Glutamatergic neuron (in vitro differentiated cells): ENCODE measurements around the gene BCAR1. TPM values are rescaled to one million over a fixed set of nuclear protein-coding genes. Genes with fewer than 3 reads are reported as not detected.

Experiments used
- DNase-seq: peaks from one replicate; pipeline ENCODE4 v3.0.0; 2022
- H3K27ac Mint-ChIP-seq: one replicate; pipeline ENCODE4 v1.8.0; 2020; ENCODE audit warnings: mild to moderate bottlenecking, mixed read lengths, inconsistent platforms; ENCODE audit not compliant: unreplicated experiment
- H3K27me3 Mint-ChIP-seq: one replicate; pipeline ENCODE4 v1.8.0; 2020; ENCODE audit warnings: mild to moderate bottlenecking, moderate library complexity, mixed read lengths, inconsistent platforms; ENCODE audit not compliant: unreplicated experiment
- H3K36me3 Mint-ChIP-seq: one replicate; pipeline ENCODE4 v1.8.0; 2020; ENCODE audit warnings: mild to moderate bottlenecking, mixed read lengths, inconsistent platforms; ENCODE audit not compliant: unreplicated experiment
- H3K4me1 Mint-ChIP-seq: one replicate; pipeline ENCODE4 v1.8.0; 2020; ENCODE audit warnings: mild to moderate bottlenecking, low read depth, mixed read lengths, inconsistent platforms; ENCODE audit not compliant: unreplicated experiment
- H3K4me3 Mint-ChIP-seq: one replicate; pipeline ENCODE4 v1.8.0; 2020; ENCODE audit warnings: mild to moderate bottlenecking, mixed read lengths, inconsistent platforms; ENCODE audit not compliant: unreplicated experiment
- H3K9me3 Mint-ChIP-seq: one replicate; pipeline ENCODE4 v1.8.0; 2020; ENCODE audit warnings: mild to moderate bottlenecking, moderate library complexity, mixed read lengths, inconsistent platforms; ENCODE audit not compliant: unreplicated experiment
- CTCF ChIP-seq: fragments of 200-600 bp; sonication (generic); IDR thresholded peaks from one replicate; pipeline ENCODE4 v1.5.0; 2021; ENCODE audit not compliant: partially characterized antibody, unreplicated experiment
- total RNA-seq: library from RNA; stranded (reverse); fragmentation: NEBNext Ultra II Directional; extraction: Animal tissue kit (Norgen Biotek cat#: 25700); gene quantifications from one replicate; pipeline ENCODE4 v1.2.1, GENCODE V29; 2021; ENCODE audit not compliant: unreplicated experiment

Gene BCAR1
- total RNA-seq, 1 donor from 2014 or later: 212 TPM

GRCh38 chr16:75192606-75193264, 58.7 kb downstream of the BCAR1 start:
- TF ChIP-seq CTCF: no peak
- no peak for DNase-seq
- Mint-ChIP-seq H3K9me3 (peaks cover 8% of the 10 kb centered on the region), H3K36me3 (peaks cover 7% of the 10 kb centered on the region), H3K27me3 (peaks cover 8% of the 10 kb centered on the region), H3K27ac (no peak overlapping the region), H3K4me1 (peaks cover 6% of the 10 kb centered on the region), H3K4me3 (no peak overlapping the region)

- no peaks in the 10 kb centered on the region for H3K4me1 Mint-ChIP-seq
- no peak overlapping the region for H3K4me3 Mint-ChIP-seq
- H3K9me3 Mint-ChIP-seq: peaks cover 13% of the 10 kb centered on the region
- H3K27me3 Mint-ChIP-seq: peaks cover 8% of the 10 kb centered on the region
- TF ChIP-seq CTCF: no peak
- no peak for DNase-seq
- no peak overlapping the region for H3K27ac Mint-ChIP-seq
- peaks cover 17% of the 10 kb centered on the region for H3K36me3 Mint-ChIP-seq
Observed at GRCh38 chr16:75189638-75190245, 61.7 kb downstream of the BCAR1 start.

- no peak for DNase-seq
- Mint-ChIP-seq H3K27ac (no peak overlapping the region), H3K36me3 (peaks cover 17% of the 10 kb centered on the region), H3K4me3 (no peak overlapping the region), H3K9me3 (peaks cover 15% of the 10 kb centered on the region), H3K4me1 (no peaks in the 10 kb centered on the region), H3K27me3 (peaks cover 8% of the 10 kb centered on the region)
- no peak for TF ChIP-seq CTCF
Observed at GRCh38 chr16:75188832-75189477, 62.5 kb downstream of the BCAR1 start.

- peaks cover 16% of the 10 kb centered on the region for H3K9me3 Mint-ChIP-seq
- peaks cover 4% of the 10 kb centered on the region for H3K27me3 Mint-ChIP-seq
- H3K27ac Mint-ChIP-seq: no peak overlapping the region
- DNase-seq: no peak
- TF ChIP-seq CTCF: no peak
- peaks cover 27% of the 10 kb centered on the region for H3K36me3 Mint-ChIP-seq
- H3K4me3 Mint-ChIP-seq: no peak overlapping the region
- H3K4me1 Mint-ChIP-seq: no peaks in the 10 kb centered on the region
Observed at GRCh38 chr16:75181630-75182029, 69.8 kb downstream of the BCAR1 start.

- no peak for TF ChIP-seq CTCF
- Mint-ChIP-seq H3K4me1 (no peaks in the 10 kb centered on the region), H3K27me3 (no peaks in the 10 kb centered on the region), H3K27ac (no peak overlapping the region), H3K4me3 (no peak overlapping the region), H3K36me3 (peaks cover 36% of the 10 kb centered on the region), H3K9me3 (peaks cover 10% of the 10 kb centered on the region)
- no peak for DNase-seq
Observed at GRCh38 chr16:75179208-75179607, 72.2 kb downstream of the BCAR1 start.
